ENCODE measurements around the gene HS3ST5.
A peak's percentile ranks its signal among the peaks of the same experiment; 100 is the strongest.

Gene HS3ST5

DNA sequence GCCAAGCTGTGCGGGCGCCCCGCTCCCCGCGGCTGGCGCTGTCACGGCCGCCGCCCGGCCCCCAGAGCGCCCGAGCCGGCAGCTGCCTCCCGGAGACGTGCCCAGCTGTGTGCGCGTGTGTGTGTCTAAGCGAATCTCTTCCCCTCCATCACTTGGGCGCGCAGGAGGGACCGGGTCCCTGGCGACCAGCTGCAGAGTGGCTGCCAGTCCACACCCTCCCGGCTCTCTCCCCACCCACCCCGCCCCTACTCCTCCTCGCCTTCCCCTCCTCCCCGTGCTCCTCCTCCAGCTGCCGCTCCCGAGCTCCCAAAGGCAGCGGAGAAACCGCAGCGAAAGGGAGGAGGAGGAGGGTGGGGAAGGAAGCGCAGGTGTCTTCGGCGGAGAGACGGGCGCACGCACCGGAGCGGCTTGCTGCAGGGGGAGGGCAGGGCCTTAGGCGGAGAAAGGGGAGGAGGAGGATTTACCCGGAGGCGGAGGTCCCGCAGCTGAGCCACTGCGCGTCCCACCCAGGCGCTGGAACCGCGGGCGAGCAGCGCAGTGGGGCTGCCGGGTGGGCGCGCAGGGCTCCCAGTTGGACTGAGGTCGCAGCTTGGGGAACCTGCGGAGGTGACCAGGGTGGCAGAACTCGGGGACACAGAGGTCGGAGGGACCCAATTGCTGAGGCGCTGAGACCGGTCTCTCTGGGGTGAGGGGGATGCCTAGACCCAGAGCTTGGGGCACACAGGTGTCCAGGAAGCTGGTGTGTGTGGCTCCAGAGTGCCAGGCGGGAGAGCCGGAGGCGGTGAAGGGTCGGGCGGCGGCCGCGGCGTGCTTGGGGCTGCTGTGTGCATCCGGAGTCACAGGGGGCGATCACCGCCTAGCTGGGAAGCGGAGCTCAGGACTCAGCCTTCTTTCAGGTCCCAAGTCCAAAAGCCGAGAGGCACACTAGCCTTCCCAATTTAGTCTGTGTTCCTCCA is at the start of gene HS3ST5:
TSS of gene HS3ST5 (minus strand) at position 198 of the 956 bp plus-strand sequence. CDS start 280,178 bp downstream, outside the sequence.
- DNase-seq = peak; percentile 67

DNA sequence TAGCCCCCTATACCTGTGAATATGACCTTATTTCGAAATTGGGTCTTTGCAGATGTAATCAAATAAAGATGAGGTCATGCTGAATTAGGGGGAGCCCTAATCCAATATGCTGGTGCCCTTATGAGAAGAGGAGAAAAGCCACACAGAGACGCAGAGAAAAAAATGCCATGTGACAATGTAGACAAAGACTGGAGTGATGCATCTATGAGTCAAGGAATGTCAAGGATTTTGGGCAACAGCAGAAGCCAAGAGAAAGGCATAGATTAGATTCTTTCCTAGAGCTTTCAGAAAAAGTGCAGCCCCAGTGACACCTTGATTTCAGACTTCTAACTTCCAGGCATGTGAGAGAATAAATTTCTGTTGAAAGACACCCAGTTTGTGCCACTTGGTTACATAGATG is 47.4 kb upstream of the HS3ST5 start:
- no peak for DNase-seq

GRCh38 chr6:114389111-114389510 is 46.3 kb upstream of the HS3ST5 start:
- no peak for DNase-seq

DNA sequence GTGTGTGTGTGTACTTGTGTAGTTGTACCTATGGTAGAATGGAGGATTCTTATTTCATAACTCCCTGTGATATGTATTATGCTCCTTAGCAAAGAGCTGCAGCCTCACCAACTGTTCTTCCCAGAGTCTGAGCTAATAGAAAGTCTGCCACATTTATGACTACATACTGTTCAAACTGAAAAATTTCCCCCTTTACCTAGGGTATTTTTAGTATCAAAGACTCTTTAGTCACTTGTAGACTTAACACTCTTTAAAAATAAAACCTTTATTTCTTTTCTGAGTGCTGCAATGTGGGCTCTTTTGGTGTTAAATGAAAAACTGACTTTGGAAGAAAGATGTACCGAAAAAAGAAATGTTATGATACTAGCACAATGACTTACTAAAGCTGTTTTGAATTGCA is 39.6 kb upstream of the HS3ST5 start:
- DNase-seq = no peak

DNA sequence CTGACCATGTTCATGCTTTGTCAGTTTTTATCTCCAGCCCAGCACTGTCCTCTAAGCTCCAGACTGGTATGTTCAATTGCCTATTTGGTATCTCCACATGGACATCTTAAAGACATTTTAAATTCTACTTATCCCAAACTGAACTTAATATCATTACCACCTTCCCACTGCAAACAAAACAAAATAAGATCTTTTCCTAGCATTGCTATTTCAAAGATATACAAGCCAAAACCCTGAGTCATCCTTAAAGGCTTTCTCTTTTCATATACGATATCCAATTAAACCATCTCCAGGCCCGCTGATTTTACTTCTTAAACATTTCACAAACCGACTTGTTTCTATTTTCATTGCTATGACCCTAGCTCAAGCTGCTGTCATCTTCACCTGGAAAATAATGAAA is 35.1 kb upstream of the HS3ST5 start:
- no peak for DNase-seq

DNA sequence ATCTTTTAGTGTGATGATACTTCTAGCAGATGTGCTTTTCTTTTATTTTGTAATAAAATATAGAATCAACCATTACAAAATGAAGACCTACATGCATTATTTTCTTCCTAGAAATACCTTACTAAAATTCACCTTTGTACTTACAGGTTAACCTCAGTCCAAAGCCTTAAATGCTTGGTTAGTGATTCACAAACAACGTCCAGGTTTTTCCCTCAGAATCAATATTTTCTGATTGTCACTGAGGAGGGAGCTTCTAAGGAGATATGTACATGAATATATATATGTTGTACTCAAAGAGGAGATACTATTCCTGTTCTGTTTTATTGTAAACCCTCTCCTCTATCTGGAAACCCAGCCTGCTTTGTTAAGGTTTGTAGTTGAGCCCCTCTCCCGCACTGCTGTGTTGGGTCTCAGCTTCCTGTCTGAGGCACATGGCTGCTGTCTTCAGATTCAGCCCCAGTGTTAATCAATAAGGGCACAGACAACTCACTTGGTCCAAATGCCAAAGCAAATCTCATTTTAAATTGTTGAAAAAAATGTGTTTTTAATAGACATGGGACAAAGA is 33.9 kb upstream of the HS3ST5 start:
- DNase-seq = no peak

GRCh38 chr6:114375541-114376192 is 32.8 kb upstream of the HS3ST5 start:
- no peak for DNase-seq

- DNase-seq = no peak
Measured at GRCh38 chr6:114367315-114367961, 24.6 kb upstream of the HS3ST5 start.

- no peak for DNase-seq
Measured at GRCh38 chr6:114366899-114367298, 24.1 kb upstream of the HS3ST5 start.

GRCh38 chr6:114364301-114364700 is 21.5 kb upstream of the HS3ST5 start:
- DNase-seq = no peak

DNA sequence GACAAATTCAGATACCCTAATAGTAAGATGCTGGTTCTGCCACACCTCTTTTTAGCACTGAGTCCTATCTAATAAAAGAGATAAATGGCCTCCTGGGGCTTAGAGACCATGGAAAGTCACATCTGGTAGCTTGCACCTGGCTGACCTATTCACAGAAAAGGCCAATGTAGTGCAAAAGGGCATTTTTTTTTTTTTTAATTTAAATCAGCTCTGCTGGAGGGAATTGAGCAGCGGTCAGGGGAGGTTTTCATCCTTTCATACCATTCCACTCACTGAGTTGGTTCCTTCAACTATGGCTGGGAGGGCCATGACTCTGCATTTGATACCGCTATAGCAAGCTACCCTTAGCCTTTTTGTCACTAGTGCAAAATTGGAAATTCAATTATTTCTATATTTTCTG is 20.1 kb upstream of the HS3ST5 start:
- DNase-seq = no peak

- no peak for DNase-seq
Measured at GRCh38 chr6:114362396-114362795, 19.6 kb upstream of the HS3ST5 start.

GRCh38 chr6:114361036-114361435 is 18.2 kb upstream of the HS3ST5 start:
- no peak for DNase-seq

GRCh38 chr6:114355300-114355699 is 12.5 kb upstream of the HS3ST5 start:
- no peak for DNase-seq

GRCh38 chr6:114354482-114354881 is 11.7 kb upstream of the HS3ST5 start:
- no peak for DNase-seq

DNA sequence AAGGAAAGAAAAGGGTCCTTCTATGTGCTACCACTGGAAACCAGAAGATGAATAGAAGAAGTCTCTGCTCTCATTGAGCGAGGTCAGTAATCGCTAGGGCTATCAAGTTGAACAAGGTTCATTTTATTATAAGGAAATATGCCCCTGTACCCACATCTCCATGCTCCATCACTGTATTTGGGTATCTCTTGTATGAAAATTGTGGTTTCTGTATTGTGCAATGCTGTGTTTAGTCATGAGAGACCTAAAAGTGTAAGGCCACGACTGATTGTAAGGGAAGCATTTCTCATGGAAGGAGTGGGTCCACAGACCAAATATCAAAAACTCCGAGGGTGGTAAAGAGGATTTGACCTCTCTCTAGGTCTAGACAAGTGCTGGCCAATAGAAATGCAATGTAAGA is 3.6 kb upstream of the HS3ST5 start:
- no peak for DNase-seq

DNA sequence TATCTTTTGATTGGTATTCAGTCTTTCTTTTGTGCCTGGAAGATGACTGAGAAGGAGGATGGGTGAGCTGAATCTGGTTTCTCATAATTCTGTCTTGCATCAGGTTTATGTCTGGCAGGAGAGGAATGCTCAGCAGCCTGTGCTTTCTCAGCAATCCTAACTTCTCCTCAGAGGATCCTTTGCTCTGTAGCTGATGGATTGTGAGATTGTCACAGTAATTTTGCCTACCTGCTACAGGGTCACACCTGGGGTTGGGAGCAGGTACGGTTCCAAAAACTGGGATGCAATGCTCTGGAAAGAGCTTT is 2.1 kb upstream of the HS3ST5 start:
- no peak for DNase-seq

DNA sequence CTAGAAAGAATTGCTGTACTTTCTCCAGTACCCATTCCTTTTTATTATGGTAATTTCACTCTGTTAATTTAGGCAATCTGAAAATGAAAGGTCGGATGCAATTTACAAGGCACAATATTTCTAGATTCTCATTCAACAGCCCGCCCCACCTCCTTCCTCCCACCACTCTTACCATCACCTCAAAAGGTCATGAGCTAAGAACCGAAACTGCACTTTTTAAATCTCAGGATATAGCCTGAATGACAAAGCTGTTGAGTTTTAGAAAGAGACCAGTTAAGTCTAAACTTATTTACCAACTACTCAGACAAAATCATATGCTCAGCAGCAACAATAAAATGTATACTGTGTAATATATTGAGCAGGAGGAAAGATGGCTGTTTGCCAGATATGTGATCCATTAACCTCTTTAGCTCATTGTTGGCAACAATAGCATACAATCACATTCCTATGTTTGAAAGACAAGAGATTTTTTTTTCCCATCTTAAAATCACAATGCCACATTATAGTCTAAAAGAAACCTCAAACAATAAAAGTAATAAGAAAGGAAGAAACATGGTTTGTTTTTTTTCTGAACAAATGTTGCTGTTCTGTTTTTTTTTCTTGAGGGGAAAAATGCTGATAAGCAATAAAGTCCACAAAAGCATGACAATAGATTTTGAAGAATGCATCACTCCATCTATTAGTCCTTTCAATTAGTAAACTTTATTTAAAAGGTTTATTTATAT is 1.6 kb upstream of the HS3ST5 start:
- DNase-seq = no peak

DNA sequence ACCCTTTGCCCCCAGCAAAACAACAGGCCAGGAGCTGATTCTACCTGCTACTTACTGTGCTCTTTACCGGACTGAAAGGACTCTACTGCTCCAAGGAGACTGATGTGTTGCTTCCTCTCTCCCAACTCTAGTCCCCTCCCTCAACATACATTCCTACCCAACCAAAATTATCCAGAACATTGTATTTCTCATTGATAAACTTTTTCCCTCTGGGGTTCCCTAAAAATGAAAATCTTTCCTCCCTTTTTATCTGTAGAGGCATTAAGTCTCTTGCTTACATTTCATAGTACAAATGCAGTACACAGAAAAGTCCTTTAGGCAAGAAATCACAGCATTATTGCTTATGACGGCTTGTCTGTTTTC is 940 bp upstream of the HS3ST5 start:
- DNase-seq = no peak

DNA sequence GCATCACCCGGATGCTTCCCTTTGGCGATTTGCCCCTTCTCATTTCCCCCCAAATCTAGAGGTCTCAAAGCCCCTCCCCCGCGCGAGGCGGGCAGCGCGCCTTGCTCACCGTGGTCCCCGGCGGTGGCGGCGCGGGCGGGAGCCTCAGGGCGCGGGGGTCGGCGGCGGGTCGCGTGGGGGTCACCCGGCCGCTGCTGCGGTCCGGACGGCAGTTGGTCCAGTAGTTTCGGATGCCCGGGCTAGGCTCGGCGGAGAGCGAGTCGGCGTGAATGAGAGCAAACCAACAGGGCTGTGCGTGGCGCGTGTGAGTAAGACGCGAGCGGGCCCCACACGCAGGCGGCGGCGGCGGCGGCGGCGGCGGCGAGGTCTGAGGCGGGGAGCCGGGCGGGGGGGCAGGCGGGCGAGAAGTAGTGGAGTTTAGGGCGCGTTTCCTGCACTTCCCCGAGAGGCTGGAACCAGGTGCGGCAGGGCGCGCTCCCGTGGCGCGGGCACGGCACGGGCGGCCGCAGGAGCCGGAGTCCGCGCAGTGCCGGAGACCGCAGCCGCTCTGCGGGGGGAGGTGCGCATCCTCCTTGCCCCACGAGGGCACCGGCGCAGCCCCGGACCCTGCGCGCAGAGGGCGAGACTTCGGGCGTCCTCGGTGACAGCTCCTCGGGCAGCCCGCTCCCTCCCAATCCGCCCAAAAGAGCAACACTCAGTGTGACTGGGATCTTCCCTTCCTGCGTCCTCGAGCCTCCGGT is 567 bp downstream of the HS3ST5 start:
- DNase-seq = peak; percentile 29

GRCh38 chr6:114339706-114340105 is 3.1 kb downstream of the HS3ST5 start:
- no peak for DNase-seq

- DNase-seq = no peak
Measured at GRCh38 chr6:114334237-114334636, 8.6 kb downstream of the HS3ST5 start.

Measured in NCI-H524 treated with DMSO at 0.1 percent for 48 hours (cell line).